Stimulated activated CD8-positive, alpha-beta memory T cell treated with anti-CD3 and anti-CD28 coated beads, Interleukin-12 subunit alpha, Interleukin-12 subunit beta, amount 100 ng/mL, for 24 hours (primary cell): Measurements from ENCODE around the gene EREG.

Source experiments
- DNase-seq: peaks from one replicate; pipeline ENCODE4 v3.0.0-alpha.2; 2020; ENCODE audit errors: extremely low read depth

EREG gene

DNA sequence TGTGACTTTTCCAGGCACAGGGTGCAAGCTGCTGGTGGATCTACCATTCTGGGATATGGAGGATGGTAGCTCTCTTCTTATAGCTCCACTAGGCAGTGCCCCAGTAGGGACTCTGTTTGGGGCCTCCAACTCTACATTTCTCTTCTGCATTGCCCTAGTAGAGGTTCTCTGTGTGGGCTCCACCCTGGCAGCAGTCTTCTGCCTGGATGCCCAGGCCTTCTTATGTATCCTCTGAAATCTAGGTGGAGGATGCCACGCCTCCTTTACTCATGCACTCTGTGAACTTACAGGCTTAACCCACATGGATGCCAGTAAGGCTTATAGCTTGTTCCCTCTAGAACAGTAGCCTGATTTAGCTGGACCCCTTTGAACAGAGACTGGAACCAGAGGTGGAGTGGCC is 20.9 kb upstream of the EREG start:
- DNase-seq = no peak

- DNase-seq = no peak
These were observed 11.1 kb upstream of the EREG start for GRCh38 chr4:74353858-74354257.

- DNase-seq = no peak
These were observed 7.0 kb upstream of the EREG start for GRCh38 chr4:74357965-74358364.

GRCh38 chr4:74361671-74362070 is 3.3 kb upstream of the EREG start:
- DNase-seq = no peak

DNA sequence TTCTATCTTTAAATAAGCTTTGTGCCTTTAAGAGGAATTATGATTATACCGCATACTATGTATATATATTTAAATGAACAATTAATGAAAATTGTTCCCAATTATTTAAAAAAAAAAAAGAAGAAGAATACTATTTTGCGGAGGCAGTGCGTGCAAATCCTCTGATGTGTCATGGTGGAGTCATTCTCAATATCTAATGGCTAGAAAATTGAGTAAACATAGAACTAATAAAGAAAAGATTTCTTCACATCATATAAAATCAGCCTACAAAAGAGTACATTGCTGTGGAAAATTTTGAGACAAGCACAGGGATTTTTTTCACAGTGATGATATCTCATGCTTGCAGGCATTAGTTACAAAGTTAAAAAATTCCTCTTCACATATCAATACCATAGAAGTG is 2.6 kb upstream of the EREG start:
- no peak for DNase-seq

DNA sequence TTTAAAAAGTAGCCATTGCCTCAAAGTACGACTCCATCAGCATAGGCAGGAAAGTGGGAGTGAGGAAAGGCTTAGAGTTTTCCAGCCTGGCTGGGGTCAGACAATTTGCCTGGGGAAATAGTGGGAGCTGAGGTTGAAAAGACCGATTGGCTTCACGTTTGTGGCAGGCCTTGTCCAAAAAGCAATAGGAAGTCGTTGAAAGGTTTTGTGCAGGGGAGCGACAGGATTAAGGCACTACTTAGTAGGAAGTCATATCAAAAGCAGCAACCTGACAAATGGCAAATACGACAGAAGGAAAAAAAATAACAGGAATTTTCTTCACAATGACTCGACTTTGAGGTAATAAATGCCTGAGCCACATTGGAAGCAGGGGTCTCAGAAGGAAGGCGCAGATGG is 691 bp upstream of the EREG start:
- DNase-seq = no peak

DNA sequence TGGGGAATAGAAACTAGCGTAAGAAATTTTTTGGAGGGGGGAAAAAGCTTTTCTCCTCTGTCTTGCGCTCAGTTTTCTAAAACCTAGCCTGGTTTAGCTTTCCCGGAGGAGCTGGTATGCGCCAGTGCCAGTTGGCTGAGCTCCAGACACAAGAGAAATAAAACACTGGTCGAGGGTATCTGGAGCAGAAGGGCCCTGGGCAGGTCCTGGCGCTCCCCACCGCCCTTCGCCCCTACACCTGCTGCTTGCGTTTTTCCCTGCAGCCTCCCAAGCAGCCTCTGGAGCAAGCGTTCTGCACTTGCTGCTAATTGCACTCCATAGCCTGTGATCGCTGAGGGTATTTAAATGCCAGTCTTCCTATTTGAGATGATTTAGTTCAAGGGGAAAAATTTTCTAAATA is 816 bp downstream of the EREG start:
- no peak for DNase-seq

DNA sequence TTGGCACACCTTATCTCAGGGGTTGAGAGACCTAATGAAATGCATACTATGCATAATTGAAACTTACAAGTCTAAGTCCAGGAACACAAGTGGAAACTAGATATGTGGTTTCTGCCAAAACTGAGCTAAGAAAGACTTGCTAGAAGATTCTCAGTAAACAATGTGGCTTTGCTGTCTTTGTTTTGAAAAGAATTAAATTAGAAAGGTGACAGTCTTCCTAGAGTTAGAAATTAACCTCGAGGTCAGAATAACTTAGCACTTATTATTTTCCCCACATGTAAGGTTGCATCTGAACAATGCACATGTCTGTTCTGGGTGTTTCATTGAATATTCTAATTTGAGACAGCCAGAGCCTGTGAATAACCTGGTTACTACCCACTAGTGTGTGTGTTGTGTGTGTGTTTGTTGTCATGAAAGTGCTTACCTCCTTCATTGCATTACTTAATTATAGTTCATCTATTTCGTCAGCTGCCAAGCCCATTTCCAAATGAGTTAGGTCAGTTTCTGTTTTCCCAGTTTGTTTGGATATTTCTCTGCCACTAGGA is 1.5 kb downstream of the EREG start:
- no peak for DNase-seq

GRCh38 chr4:74367656-74368290 is 2.8 kb downstream of the EREG start:
- DNase-seq = no peak

GRCh38 chr4:74368596-74368995 is 3.7 kb downstream of the EREG start:
- DNase-seq = no peak

GRCh38 chr4:74369855-74370254 is 4.9 kb downstream of the EREG start:
- DNase-seq = no peak

- DNase-seq = no peak
These were observed 6.0 kb downstream of the EREG start for GRCh38 chr4:74370912-74371311.

GRCh38 chr4:74374128-74374527 is 9.2 kb downstream of the EREG start:
- DNase-seq = no peak

DNA sequence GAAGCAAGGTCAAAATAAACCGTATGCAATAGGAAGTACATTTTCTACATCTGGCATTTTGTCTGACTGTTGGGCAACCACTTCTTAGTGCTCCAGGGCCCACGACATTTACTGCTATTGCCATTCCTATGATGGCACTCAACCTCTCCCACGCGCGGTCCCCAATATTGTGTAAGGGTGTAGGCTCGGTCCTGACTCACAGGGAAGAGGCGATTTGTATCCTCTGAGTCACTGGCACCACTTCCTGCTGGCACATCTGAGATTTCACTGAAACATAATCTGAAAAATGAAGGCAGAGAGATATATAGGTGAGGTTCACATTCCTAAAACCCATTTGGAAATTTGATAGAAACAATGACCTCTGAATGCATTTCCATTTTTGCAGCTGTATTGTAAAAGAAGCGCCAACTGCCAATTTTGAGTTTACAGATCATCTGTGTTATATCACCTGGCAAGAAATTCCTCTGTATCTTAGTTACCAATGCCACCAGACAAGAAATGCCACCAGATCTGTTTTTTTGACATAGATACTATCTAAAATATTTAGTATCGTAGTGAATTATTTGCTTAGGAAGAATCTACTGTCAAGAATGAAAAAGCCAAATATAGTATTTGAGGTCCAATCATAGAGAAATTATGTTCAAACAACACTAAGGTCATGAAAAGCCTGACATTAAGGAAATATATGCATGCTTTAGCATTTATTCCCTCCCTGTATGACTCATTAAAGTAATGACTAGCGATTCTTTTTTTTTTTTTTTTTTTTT is 9.8 kb downstream of the EREG start:
- no peak for DNase-seq

GRCh38 chr4:74375824-74376426 is 11.0 kb downstream of the EREG start:
- DNase-seq = no peak

DNA sequence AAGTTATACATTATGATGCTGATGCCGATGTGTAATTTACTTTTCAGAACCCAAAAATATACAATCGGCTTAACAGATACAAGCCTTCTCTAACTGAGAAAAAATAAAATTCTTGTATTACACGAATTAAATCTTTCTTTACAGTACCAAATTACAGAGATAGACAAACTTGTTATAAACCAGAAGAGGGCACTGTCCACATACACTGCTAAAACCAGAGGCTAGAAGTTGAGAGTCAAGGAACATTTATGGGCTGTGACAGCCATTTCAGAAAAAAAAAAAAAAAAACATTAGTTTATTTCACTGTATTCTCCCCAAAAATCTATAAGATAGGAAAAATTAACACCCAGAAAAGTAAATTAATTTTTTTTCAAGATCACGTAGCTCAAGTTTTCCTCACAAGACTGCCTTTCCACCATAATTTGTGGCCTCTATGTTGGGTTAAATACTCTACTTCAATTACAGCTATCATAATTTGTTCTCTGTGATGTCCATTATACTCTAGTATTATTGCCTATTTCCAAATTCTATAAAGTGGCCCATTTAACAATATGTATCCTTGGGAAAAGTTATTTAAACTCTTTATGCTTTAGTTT is 12.0 kb downstream of the EREG start:
- DNase-seq = no peak

- no peak for DNase-seq
These were observed 12.8 kb downstream of the EREG start for GRCh38 chr4:74377714-74378113.

GRCh38 chr4:74378573-74378972 is 13.6 kb downstream of the EREG start:
- DNase-seq = no peak

- no peak for DNase-seq
These were observed 15.0 kb downstream of the EREG start for GRCh38 chr4:74379912-74380311.

DNA sequence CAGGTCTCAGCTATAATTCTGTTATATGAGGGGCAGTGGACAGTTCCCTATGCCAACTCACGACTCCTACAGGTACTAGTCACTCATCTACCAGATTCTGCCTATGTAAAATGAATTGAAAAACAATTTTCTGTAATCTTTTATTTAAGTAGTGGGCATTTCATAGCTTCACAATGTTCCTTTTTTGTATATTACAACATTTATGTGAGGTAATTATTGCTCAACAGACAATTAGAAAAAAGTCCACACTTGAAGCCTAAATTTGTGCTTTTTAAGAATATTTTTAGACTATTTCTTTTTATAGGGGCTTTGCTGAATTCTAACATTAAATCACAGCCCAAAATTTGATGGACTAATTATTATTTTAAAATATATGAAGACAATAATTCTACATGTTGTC is 20.4 kb downstream of the EREG start:
- DNase-seq = no peak

DNA sequence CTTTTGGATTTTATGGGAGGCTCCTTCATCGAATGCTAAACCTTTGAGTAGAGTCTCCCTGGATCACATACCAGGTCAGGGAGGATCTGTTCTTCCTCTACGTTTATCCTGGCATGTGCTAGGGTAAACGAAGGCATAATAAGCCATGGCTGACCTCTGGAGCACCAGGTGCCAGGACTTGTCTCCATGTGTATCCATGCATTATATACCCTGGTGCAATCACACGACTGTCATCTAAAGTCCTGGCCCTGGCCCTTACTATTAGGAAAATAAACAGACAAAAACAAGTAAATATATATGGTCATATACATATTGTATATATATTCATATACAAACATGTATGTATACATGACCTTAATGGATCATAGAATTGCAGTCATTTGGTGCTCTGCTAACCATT is 21.2 kb downstream of the EREG start:
- no peak for DNase-seq

- no peak for DNase-seq
These were observed 22.8 kb downstream of the EREG start for GRCh38 chr4:74387790-74388189.

GRCh38 chr4:74389494-74389893 is 24.5 kb downstream of the EREG start:
- no peak for DNase-seq
